Panc1 (cell line): ENCODE data around the gene ADGRD1. TPM values are rescaled to one million over a fixed set of nuclear protein-coding genes. Genes with fewer than 3 reads are reported as not detected.

Experiments
- ATAC-seq: fragments of 200-7000 bp; cut with Tn5 transposase; 2 replicates; pipeline ENCODE4 v1.9.1; 2020; ENCODE audit warnings: mild to moderate bottlenecking, moderate library complexity
- BruUV-seq: library from RNA; stranded (reverse); fragments of 400-500 nt; replicated peaks from 2 replicates; lab custom pipeline; 2021; lab: Mats Ljungman, UMichigan
- CTCF ChIA-PET: fragments of 300-600 bp; sonication (Branson Sonifier 250); formaldehyde crosslinking; loops from one replicate; lab custom pipeline; 2022; ENCODE audit warnings: antibody characterized with exemption; lab: Charles Lee
- POLR2A ChIA-PET: fragments of 300-600 bp; sonication (Branson Sonifier 250); formaldehyde crosslinking; loops from one replicate; lab custom pipeline; 2022; ENCODE audit warnings: antibody characterized with exemption; lab: Charles Lee
- DNase-seq: peaks from one replicate; pipeline ENCODE4 v3.0.0-alpha.2; 2010; ENCODE audit warnings: low read depth, low spot score
- H3K27ac ChIP-seq: 2 replicates; pipeline ENCODE4 v1.5.1; 2011; ENCODE audit warnings: mild to moderate bottlenecking, low read length, inconsistent platforms
- H3K27me3 ChIP-seq: fragments of 200-500 bp; sonication (Bioruptor generic); 2 replicates; pipeline ENCODE4 v1.6.0; 2014; ENCODE audit warnings: low read length, inconsistent platforms; ENCODE audit not compliant: control insufficient read depth, insufficient read depth
- H3K36me3 ChIP-seq: fragments of 200-500 bp; sonication (Bioruptor generic); 2 replicates; pipeline ENCODE4 v1.5.1; 2014; ENCODE audit warnings: inconsistent platforms, mild to moderate bottlenecking, low read length, moderate library complexity; ENCODE audit not compliant: control insufficient read depth, insufficient read depth
- H3K4me1 ChIP-seq: 2 replicates; pipeline ENCODE4 v1.5.1; 2011; ENCODE audit warnings: inconsistent platforms, mild to moderate bottlenecking, low read length, moderate library complexity; ENCODE audit not compliant: control insufficient read depth, insufficient read depth
- H3K4me3 ChIP-seq, 2 experiments: 2 replicates each; pipeline ENCODE4 v1.5.1; 2011 to 2012; ENCODE audit warnings: low read depth in 2 of 2, low read length in 2 of 2, mild to moderate bottlenecking in 2 of 2, inconsistent platforms in 1 of 2, moderate library complexity in 1 of 2
- H3K9me3 ChIP-seq: fragments of 200-500 bp; sonication (Bioruptor generic); 2 replicates; pipeline ENCODE4 v1.5.1; 2014; ENCODE audit warnings: low read depth, mild to moderate bottlenecking, inconsistent platforms, low read length, moderate library complexity; ENCODE audit not compliant: control insufficient read depth, insufficient read depth
- POLR2AphosphoS5 ChIP-seq: IDR thresholded peaks from 2 replicates; pipeline ENCODE4 v1.6.1; 2012; ENCODE audit warnings: mild to moderate bottlenecking, low read depth, low read length, moderate library complexity
- SIN3A ChIP-seq: IDR thresholded peaks from 2 replicates; pipeline ENCODE4 v1.6.1; 2012; ENCODE audit warnings: low read depth, mild to moderate bottlenecking, low read length, moderate library complexity, borderline replicate concordance; ENCODE audit not compliant: insufficient read depth
- TCF7L2 ChIP-seq: IDR thresholded peaks from 2 replicates; pipeline ENCODE4 v1.6.1; 2011; ENCODE audit warnings: mild to moderate bottlenecking, low read depth, low read length, inconsistent platforms
- in situ Hi-C: cut with HindIII; loops from 2 replicates; pipeline ENCODE4 v1.10.0; 2016; ENCODE audit warnings: low sequenced_read_pairs, low pct_unique_long_range_greater_than_20kb
- intact Hi-C: fragments of 100-400 bp; cut with micrococcal nuclease; formaldehyde crosslinking; loops from one replicate; pipeline ENCODE4 v1.10.0; 2022; ENCODE audit not compliant: unreplicated experiment
- total RNA-seq: library from RNA; stranded (reverse); gene quantifications from one replicate; pipeline ENCODE4 v1.2.1, GENCODE V29; 2021; ENCODE audit not compliant: unreplicated experiment
- TF ChIP-seq, protein P1 (sequence below): fragments of 450-650 bp; IDR thresholded peaks from 2 replicates; pipeline ENCODE4 v1.5.1; 2017; ENCODE audit warnings: mild to moderate bottlenecking
- TF ChIP-seq, protein P2 (sequence below), 2 experiments: IDR thresholded peaks; 2 replicates each; pipeline ENCODE4 v1.6.1; 2011 to 2012; ENCODE audit warnings: low read depth in 2 of 2, control low read depth in 1 of 2, low read length in 1 of 2, mild to moderate bottlenecking in 1 of 2, moderate library complexity in 1 of 2; ENCODE audit not compliant: insufficient read depth in 1 of 2

ADGRD1 gene
- total RNA-seq, 1 experiment from 2014 or later, result 0.21 TPM

DNA sequence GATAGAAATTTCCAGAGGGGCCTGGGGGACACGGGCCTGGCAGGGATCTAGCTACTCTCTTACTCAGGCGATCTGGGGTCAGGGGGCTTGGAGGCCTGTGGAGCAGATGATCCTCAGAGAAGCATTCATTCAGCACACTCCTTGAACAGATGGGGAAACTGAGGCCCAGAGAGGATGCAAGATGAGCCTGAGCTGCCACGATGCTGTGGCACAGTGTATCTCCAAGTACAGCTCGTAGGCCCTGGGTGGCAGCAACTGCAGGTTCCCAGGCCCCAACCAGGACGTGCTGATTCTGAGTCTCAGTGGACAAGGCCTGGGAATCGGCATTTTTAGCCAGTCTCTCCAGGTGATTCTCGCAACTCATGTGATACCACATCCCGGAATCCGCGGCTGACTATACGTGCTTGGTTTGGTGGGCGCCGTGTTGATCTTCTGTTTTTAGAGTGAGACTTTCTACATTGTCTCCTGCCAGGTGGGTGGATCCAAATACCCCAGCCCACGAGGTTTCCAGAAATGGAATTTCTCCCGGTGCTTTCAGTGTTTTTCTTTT lies 22.5 kb downstream of the ADGRD1 start:
- Histone ChIP-seq H3K4me1 (no peaks in the 10 kb centered on the region; the same call in 1 of the 2 replicates), H3K27me3 (0 out of 2 replicates have a peak, but pooled peaks cover 2% of the 10 kb centered on the region), H3K36me3 (no peaks in the 10 kb centered on the region), H3K27ac (no peak overlapping the region), H3K4me3 (no peak overlapping the region), H3K9me3 (no peaks in the 10 kb centered on the region)
- DNase-seq, result no peak
- in situ Hi-C loops, result no loop called here
- CTCF ChIA-PET, result no interaction called here
- no TSS peak for BruUV-seq
- intact Hi-C loops, result no loop called here
- POLR2A ChIA-PET, result no interaction called here
- no peak for ATAC-seq
- no peak for TF ChIP-seq TCF7L2
- no peak for TF ChIP-seq POLR2AphosphoS5
- no peak for TF ChIP-seq SIN3A
- TF ChIP-seq, protein P1, sequence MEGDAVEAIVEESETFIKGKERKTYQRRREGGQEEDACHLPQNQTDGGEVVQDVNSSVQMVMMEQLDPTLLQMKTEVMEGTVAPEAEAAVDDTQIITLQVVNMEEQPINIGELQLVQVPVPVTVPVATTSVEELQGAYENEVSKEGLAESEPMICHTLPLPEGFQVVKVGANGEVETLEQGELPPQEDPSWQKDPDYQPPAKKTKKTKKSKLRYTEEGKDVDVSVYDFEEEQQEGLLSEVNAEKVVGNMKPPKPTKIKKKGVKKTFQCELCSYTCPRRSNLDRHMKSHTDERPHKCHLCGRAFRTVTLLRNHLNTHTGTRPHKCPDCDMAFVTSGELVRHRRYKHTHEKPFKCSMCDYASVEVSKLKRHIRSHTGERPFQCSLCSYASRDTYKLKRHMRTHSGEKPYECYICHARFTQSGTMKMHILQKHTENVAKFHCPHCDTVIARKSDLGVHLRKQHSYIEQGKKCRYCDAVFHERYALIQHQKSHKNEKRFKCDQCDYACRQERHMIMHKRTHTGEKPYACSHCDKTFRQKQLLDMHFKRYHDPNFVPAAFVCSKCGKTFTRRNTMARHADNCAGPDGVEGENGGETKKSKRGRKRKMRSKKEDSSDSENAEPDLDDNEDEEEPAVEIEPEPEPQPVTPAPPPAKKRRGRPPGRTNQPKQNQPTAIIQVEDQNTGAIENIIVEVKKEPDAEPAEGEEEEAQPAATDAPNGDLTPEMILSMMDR, result no peak
- TF ChIP-seq, protein P2, sequence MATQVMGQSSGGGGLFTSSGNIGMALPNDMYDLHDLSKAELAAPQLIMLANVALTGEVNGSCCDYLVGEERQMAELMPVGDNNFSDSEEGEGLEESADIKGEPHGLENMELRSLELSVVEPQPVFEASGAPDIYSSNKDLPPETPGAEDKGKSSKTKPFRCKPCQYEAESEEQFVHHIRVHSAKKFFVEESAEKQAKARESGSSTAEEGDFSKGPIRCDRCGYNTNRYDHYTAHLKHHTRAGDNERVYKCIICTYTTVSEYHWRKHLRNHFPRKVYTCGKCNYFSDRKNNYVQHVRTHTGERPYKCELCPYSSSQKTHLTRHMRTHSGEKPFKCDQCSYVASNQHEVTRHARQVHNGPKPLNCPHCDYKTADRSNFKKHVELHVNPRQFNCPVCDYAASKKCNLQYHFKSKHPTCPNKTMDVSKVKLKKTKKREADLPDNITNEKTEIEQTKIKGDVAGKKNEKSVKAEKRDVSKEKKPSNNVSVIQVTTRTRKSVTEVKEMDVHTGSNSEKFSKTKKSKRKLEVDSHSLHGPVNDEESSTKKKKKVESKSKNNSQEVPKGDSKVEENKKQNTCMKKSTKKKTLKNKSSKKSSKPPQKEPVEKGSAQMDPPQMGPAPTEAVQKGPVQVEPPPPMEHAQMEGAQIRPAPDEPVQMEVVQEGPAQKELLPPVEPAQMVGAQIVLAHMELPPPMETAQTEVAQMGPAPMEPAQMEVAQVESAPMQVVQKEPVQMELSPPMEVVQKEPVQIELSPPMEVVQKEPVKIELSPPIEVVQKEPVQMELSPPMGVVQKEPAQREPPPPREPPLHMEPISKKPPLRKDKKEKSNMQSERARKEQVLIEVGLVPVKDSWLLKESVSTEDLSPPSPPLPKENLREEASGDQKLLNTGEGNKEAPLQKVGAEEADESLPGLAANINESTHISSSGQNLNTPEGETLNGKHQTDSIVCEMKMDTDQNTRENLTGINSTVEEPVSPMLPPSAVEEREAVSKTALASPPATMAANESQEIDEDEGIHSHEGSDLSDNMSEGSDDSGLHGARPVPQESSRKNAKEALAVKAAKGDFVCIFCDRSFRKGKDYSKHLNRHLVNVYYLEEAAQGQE (IDR thresholded peaks at IDR 0.05; ENCODE audit: insufficient read depth in 1 of 2, low read depth in 2 of 2, low read length in 1 of 2), result no peak

DNA sequence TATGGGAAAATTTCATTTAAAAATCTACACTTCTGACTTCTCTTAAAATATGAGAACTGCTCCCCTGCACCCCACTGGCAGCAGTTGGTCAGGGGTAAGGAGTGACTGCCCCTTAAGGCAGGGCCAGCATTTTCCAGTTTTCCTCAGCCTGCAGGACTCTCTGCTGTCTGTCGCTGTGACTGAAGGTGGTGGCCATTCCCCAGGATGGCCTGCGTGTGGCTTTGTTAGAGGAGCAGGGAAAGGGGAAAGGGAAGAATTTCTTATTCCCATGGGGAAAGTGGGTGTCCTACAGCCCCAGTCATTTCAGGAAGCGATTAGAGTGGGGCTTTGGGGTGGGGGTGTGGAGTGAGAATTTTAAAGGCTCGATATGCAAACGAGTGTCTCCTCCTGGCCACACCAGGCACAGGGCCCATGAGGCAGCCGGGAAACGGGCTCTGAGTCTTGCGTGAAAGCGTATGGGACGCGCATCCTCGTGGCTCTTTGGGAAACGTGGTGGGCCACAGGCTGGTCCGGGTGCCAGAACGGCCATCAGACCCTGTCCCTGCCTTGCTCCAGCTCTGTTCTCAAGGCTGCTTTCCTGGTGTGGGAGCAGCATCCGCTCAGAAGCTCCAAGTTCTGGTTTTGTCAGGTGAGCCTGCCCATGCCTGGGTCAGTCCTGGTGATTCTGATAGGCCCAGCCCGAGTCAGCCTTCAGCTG lies 23.5 kb downstream of the ADGRD1 start:
- no peaks in the 10 kb centered on the region; the same call in 1 of the 2 replicates for H3K4me1 ChIP-seq
- H3K27me3 ChIP-seq, result 0 out of 2 replicates have a peak, but pooled peaks cover 2% of the 10 kb centered on the region
- ATAC-seq, result 0 out of 2 replicates have a peak, but pooled peaks have one; percentile 15
- H3K4me3 ChIP-seq, result no peak overlapping the region
- ChIA-PET CTCF (no interaction called here), POLR2A (no interaction called here)
- no TSS peak for BruUV-seq
- in situ Hi-C loops, result no loop called here
- no peak for DNase-seq
- H3K9me3 ChIP-seq, result no peaks in the 10 kb centered on the region
- TF ChIP-seq, protein P2 (IDR thresholded peaks at IDR 0.05; ENCODE audit: insufficient read depth in 1 of 2, low read depth in 2 of 2, low read length in 1 of 2), result no peak
- TF ChIP-seq POLR2AphosphoS5 (no peak), TCF7L2 (no peak), SIN3A (no peak)
- TF ChIP-seq, protein P1, result no peak
- no peaks in the 10 kb centered on the region for H3K36me3 ChIP-seq
- intact Hi-C loops, result no loop called here
- no peak overlapping the region for H3K27ac ChIP-seq
